Right forelimb (tissue), 1 donor: Measurements from ENCODE around the gene KLC1.

Experiments
- DNase-seq: peaks from one replicate; pipeline ENCODE4 v3.0.0-alpha.2; 2018

KLC1 gene

GRCh38 chr14:103706551-103707328 is 77.7 kb downstream of the KLC1 start:
- no peak for DNase-seq

DNA sequence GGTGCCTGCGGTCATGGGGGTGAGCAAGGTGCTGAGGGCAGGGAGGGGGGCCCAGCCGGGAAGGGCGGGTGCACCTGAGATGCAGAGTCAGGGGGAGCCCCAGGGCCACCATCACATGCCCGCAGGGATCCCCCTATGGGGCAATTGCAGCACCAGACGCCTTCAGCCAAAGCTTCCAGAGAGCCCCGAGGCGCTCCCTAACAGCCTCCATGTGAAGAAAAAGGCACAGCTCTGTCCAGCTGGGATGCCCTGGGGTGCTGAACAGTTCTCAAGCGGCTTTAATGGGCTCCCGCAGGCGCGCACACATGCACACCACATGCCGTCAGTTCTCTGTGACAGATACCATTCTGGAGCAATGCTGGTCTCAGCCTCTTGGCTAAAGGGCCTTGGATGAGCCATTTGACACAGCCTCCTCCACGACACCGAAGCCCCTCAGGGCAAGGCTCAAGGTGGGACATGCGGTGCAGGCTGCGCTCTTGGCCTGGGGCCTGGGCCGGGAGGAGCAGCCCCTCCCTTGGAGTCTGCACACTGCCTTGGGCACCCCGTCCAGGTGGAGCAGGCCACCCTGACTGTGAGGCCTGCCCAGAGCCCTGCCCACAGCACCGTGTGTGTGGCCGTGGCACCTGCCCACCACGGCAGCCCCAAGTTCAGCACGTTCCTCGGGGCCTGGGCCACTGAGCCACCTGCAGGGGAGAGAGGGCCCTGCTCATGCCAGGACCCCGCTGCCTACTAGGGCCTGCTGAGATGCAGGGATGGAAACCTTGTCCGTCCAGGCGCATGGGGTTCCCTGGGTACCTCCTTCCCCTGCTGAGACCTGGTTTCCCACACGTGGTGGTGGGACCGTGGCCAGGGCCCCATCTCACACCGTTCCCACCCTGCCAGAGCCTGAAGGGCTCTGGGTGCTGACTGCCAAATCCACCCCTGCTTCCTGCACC is 78.6 kb downstream of the KLC1 start:
- no peak for DNase-seq

DNA sequence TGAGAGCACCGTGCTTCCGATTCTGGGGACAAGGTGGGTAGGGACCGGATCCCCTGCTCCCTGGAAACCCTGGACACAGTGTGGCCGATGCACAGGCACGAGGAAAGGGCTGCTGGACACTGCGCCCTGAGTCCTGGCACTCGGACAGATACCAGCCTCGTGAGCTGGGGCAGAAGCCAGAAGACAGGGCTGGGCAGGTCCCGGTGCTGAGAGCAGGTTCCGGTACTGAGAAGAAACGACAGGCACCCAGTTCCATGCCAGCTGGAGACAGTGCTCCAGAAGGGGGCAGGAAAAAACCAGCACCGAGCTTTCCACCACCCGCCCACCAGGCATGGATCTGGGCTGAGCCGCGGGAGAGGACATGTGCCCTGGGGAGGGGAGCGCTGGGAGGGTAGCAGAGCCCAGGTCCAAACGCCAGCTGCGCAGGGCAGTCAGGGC is 79.8 kb downstream of the KLC1 start:
- DNase-seq: no peak

- DNase-seq: no peak
Measured at GRCh38 chr14:103709814-103710213, 80.8 kb downstream of the KLC1 start.

GRCh38 chr14:103710771-103711377 is 81.9 kb downstream of the KLC1 start:
- DNase-seq: no peak

DNA sequence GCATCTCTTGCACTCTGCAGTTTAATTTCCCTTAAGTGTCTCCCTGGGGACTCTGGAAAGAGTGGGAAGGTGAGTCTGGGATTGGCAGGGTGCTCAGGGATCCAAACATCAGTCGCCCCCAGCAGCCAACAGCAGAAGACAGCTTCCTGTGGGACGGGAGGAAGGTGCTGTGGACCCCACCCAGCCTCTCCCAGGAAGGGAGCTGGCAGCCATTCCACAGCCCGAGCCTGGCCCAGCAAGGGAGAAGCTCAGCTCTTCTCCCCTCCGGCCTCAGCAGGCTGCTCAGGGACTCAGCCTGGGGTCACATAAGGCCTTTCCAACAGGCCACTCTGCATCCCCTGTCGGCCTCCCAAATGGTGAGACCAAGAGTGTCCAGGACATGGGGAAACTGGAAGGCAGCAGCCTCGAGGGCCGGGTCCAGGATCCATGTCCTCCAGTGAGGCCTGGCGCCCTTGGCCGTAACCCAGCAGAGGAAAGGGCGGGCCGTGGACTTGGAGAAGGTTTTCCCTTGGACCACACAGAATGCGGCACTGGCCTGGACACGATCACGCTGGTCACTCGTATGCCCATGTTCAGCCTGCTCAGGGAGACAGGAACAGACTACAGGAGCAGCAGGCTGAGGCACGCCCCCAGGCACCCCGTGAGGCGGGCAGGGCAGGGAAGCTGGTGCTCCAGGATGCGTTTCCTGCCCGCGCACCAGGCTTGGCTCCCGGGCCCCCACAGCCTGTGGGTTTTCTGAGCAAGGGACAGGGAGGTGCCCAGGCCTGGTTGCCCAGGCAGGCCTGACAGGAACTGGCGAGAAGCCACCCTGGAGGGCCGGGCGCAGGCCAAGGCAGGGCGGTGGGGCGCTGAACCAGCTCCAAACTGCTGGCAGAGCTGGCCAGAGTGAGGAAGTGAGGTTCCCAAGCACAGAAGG is 82.8 kb downstream of the KLC1 start:
- DNase-seq: no peak

DNA sequence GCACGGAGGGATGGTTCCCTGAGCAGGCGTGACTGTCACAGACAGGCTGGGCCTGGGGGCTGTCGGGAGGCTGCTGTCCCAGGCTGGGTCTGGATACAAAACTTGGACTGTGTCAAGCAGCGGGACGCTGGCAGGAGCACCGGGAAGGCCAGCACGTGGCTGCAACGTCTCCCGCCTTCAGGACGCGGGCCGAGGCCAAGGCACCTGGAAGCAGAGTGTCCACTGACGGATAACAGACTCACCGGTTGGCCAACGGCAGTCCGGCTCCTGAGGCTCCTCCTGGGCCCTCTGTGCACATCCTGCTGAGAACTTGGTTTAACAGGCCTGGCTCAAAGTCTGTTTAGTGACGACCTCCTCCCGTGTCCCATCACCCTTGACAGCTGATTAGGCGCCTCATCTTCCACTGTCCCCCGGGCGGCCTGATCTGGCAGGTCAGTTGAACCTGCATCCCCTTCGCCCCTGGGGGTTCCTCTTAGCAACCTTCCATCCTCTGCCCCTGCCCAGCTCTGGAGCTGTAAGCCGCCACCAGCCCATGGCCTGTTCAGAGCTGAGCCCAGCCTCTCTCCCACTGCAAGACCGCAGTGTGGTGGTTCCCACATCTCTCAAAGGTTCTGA is 83.7 kb downstream of the KLC1 start:
- DNase-seq: no peak

GRCh38 chr14:103713304-103714062 is 84.5 kb downstream of the KLC1 start:
- no peak for DNase-seq

DNA sequence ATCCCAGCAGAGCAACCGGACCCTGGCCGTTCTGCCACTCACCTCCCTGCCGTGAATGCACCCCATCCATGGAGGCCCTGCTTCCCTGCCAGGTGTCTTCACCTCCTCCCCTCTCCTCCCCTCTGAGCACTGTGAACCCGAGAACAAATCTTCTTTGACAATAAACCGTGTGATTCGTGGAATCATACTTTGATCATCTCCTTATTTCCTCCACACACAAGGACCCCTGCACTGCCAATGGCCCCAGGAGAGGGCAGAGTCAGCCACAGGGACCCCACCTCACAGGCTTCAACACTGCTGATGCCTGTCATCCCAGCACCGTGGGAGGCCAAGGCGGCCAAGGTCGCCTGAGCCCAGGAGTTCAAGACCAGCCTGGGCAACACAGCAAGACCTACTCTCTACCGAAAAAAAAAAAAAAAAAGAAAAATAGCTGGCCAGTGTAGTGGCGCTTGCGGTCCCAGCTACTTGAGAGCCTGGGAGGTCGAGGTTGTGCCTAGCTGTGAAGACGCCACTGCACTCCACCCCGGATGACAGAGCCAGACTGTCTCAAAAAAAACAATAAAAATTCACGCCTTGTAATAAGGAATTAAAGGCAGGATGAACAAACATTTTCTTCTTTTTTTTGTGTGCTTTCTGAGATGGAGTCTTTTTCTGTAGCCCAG is 85.2 kb downstream of the KLC1 start:
- no peak for DNase-seq

- DNase-seq: peak; percentile 100
Measured at GRCh38 chr14:103715052-103716000, 86.3 kb downstream of the KLC1 start, which contains the start of the genes XRCC3 and ZFYVE21. Gene XRCC3, minus strand, starts transcription at chr14:103715451. Its CDS starts 4,364 bp downstream, at chr14:103711087. Gene ZFYVE21, plus strand, starts transcription at chr14:103715810. Its CDS starts 32 bp downstream, at chr14:103715842.

- DNase-seq: no peak
Measured at GRCh38 chr14:103716091-103716801, 87.2 kb downstream of the KLC1 start.

DNA sequence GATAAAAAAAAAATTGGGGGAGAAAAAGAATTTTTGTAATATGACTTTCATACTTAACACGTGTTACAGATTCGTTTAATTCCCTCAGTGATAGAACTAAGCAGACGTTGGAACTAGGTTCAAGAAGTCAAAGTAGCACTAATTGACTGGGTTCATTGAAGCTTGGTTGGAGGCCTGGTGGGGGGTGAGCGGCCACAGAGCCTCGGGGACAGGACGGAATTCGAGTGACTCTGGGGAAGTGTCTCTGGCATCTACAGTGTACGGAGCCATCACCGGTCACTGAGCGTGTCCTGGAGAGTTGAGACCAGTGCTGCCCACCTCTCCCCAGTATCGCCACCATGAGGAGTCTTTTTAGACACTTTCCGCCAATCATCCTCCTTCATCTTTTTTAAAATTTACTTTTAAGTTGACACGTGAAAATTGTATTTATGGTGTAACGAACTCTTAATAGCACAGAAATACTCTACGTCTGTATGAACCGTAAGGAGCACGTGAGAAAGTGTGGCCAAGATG is 87.9 kb downstream of the KLC1 start:
- no peak for DNase-seq

GRCh38 chr14:103718572-103718971 is 89.6 kb downstream of the KLC1 start:
- DNase-seq: no peak

DNA sequence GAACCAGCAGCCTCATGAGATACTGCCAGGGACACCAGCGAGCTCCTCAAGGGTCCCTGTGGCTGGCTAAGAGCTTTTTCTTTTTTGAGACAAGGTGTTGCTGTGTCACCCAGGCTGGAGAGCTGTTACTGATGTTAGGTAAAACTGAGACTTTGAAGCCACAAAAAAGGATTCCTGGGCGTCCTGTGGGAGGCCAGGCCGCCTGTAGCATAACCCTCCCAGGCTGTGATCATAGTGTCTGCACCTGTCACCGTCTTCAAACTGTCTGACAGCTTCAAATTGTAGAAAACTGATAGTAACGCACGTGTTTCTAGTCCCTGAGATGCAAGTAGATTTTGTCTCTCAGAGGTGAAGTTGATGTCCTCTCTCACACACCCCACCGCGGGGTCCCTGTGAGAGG is 90.7 kb downstream of the KLC1 start:
- DNase-seq: no peak

- DNase-seq: no peak
Measured at GRCh38 chr14:103721334-103722120, 92.5 kb downstream of the KLC1 start.

DNA sequence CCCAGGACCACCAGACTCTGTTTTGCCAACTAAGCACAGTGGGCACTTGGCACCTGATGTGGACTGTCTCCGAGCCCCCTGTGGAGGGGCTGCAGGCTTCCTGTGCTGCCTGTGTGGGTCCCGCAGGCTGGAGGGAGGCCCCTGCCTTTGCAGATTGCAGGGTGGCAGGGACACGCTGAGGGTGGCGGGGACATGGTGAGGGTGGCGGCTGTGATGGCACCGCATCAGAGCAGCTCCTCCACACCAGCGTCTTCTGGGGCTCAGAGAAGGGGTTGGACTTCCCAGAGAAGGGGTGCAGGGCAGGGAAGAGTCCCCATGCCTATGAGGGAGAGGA is 94.7 kb downstream of the KLC1 start:
- no peak for DNase-seq

DNA sequence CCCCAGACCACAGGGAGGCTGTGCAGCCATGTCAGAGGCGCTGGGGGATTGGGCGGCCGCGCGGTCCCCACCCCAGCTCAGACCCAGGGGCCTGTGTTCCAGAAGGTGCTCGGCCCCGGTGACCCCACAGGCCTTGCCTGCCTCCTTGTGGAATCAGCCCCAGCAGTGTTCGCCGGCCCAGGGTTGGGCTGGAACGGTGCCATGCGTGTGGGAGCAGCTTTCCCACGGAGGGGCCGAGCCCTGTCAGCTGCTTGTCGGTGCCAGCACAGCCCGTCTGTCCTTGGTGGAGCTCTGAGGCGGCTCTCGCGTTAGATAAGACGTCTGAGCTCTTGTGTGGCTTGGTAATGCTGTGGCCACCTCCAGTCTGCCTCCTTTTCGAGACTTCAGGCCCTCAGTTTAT is 95.1 kb downstream of the KLC1 start:
- peak; percentile 71 for DNase-seq
